SK-MEL-5 (cell line): ENCODE measurements around the gene IQSEC3. TPM values are rescaled to one million over a fixed set of nuclear protein-coding genes. Genes with fewer than 3 reads are reported as not detected.
"Not testable (repeated sequence)": the region's sequence is repeated elsewhere in the genome, so short reads cannot be mapped to it uniquely, and the experiment has no call there.

Experiments
- DNase-seq: peaks from one replicate; pipeline ENCODE4 v3.0.0-alpha.2; 2016; ENCODE audit warnings: low read depth, low spot score
- in situ Hi-C: cut with HindIII; loops from 2 replicates; pipeline ENCODE4 v1.10.0; 2016; ENCODE audit warnings: low sequenced_read_pairs, high pct_unique_total_duplicates, low pct_unique_long_range_greater_than_20kb
- total RNA-seq: library from RNA; depleted of rRNA; stranded (reverse); fragments of >200 nt; shearing (Covaris generic); gene quantifications from 2 replicates; pipeline ENCODE4 v1.2.3, GENCODE V29; 2014

IQSEC3 gene
- total RNA-seq, 1 experiment from 2014 or later: not detected

DNA sequence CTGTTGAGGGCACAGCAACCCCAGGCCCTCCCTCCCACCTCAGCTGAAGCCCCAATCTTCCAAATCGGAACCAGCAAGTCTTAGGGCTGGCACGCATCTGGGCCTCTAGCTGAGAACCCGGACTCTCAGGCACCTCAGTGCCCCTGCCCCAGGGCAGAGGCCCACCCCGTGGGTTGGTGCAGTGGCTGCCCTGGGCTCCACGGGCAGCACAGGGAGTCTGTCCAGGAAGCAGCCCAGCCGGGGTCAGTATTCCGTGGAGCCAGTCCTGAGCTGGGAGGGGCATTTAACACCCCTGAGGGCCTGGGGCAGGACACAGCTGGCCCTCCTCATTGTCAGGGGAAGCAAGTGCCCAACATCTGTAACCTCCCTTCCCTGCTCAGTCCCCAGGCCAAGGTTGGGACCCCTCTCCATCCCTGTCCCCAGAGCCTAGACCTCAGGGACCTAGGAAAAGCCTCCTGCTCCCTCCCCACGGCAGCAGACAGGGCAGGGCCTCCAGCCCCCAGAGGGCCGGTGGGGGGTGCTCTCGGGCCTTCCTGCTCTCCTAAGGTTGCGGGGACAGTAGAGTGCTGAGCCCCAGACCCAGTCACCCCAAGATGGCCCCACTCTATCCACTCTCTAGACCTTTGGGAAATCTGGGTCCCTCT is 110.9 kb downstream of the IQSEC3 start:
- no peak for DNase-seq
- in situ Hi-C loops: no loop called here

DNA sequence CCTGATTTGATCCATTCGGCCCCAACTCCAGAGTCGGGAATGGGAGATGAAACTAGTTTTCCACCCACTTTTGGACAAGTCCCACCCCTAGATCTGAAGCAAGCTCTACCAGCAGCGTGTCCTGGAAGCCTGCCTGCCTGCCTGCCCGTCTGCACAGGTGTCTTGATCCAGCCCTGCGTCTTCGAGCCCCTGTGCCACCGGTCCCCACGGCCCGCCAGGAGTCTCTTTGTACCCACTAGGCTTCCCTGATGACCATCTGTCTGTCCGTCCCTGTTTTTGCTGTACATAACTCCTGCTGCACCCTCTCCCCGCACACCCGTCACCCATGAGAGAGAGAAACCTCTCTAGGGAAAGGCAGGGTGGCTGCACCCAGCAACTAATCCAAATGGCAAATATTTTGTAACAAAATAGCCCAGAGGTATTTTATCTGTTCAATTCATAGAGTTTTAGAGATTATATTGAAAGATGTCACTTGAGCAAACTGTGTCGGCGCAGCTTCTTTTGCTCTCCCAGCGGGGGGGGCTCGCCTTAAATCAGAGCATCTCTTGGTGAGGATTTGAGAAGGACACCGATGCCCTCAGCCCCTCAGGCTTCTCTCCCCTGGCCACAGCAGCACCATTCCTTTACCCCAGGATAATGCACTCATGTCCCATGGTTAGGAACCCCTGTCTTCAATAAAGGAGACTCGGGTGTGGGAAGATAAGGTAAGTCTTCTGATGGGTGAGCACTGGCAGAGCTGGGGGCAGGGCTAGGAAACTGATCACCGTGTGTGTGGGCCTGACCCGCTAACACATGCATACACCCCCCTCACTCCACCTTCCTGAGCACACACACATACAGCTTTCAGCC is 111.6 kb downstream of the IQSEC3 start:
- no peak for DNase-seq
- in situ Hi-C loops: no loop called here

GRCh38 chr12:178829-179109 is 112.2 kb downstream of the IQSEC3 start:
- DNase-seq: no peak
- in situ Hi-C loops: no loop called here

- in situ Hi-C loops: no loop called here
- DNase-seq: no peak
These were observed 112.7 kb downstream of the IQSEC3 start for GRCh38 chr12:179131-179884.

DNA sequence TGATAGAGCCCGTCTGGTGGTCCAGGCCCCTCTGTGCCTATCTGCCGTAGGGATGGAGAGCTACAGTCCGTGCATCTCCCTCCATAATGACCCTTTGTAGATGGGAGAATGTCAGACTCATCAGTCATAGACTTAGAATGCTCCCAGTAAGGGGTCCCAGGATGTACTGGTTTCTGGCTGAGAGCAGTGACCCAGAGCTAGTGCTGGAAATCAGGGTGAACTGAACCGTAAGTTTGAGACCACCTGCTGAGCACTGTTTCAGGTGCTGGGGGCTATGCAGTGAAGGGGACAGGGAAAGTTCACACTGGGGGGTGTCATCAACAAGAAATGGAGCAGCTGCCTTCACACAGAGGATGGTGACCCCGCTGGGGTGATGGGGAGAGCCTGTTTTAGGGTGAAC is 113.3 kb downstream of the IQSEC3 start:
- in situ Hi-C loops: no loop called here

DNA sequence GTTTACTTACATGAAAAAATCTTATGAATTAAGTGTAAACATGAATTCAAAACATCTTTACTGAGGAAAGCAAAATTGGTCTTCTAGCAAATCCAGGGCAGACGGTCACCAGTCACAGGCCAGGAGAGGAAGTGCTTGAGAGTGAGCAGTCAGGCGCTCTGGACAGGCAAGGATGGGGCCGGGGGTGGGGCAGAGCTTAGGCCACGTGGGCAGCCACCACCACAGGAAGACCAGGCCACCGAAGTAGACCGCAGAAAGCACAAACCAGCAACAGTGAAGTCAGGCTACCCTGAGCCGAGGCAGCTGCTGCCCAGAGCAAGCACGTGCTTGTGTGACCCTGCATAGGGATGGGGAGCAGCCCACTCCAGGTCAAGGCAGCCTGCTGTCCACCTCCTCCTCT is 113.9 kb downstream of the IQSEC3 start:
- peak; percentile 31 for DNase-seq
- in situ Hi-C loops: no loop called here

More for the DNA sequence above, 113.3 kb downstream of the IQSEC3 start:
- DNase-seq: no peak

DNA sequence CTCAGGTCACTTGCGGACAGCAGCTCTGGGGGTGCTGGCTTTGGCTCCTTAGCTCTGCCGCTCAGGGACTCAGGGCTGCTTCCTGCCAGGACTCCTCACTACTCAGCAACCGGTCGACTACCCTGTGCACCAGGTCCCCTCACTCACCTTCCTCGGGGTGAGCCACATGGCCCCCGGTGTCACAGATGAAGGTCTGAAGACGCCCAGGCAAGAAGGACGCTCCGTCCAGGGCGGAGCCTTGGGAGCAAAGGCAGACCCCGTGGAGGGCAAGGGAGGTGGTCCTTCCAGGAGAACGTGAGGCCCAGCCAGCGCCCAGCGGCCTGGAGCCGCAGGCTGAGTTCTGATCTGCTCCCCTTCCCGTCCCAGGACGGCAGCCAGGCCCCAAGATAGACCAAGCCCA is 115.4 kb downstream of the IQSEC3 start:
- DNase-seq: no peak
- in situ Hi-C loops: no loop called here

DNA sequence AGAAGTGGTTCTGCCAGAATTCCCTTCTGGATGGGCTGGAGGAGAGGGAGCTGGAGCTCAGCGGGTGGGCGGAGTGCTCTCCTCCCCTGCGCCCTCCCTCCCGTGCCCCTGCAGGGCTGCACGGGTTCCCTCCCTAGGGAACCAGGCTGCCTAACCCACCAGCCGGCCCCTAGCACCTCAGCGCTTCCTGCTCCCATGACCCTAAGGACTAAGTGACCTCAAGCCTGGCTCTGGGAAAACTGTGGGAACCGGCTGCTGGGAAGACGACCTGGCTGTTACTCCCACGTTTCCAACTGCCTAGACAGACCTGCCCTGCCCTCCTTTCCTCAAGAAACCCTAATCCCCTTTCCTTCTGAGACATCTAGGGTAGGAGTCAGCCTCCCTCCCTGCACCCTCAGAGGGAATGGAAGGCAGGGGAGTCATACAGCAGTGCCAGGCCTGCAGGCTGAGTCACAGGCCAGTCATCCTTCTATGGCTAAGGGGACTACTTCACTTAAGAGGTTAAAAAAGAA is 115.9 kb downstream of the IQSEC3 start:
- DNase-seq: no peak
- in situ Hi-C loops: no loop called here

DNA sequence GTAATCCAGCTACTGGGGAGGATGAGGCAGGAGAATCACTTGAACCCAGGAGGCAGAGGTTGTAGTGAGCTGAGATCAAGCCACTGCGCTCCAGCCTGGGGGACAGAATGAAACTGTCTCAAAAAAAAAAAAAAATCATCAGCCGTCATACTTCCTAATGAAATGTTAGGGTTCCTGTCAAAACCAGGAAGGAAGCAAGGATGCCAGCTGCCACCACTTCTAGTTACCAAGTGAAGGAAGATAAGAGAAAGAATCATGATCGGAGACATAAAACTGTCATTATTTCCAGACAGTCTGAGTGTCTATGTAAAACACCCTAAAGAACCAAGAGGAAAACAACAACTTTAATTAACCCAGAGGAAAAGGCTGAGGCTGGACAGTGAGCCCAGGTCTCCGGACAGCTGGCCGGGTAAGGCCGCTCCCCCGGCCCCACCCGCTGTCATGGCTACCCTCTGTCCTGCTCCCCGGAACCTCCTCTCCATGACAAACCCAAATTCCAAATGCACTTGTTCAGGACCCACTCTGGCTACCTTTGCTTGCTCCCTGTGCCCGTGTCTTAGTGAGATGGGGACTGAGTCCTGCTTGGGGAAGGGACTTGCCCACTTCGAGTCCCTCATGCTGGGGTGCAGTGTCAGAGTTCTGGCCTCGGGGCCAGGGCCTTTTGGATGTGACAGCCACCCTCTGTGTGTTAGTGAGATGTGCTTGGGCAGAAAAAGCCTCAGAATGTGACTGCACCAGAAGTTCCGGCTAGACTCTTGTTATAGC is 118.4 kb downstream of the IQSEC3 start:
- in situ Hi-C loops: no loop called here
- no peak for DNase-seq

GRCh38 chr12:185576-185955 is 119.0 kb downstream of the IQSEC3 start:
- no peak for DNase-seq
- in situ Hi-C loops: no loop called here

GRCh38 chr12:186006-186625 is 119.5 kb downstream of the IQSEC3 start:
- in situ Hi-C loops: no loop called here
- no peak for DNase-seq

- DNase-seq, in situ Hi-C loops: not testable (repeated sequence)
These were observed 121.7 kb downstream of the IQSEC3 start for GRCh38 chr12:187986-188909.

DNA sequence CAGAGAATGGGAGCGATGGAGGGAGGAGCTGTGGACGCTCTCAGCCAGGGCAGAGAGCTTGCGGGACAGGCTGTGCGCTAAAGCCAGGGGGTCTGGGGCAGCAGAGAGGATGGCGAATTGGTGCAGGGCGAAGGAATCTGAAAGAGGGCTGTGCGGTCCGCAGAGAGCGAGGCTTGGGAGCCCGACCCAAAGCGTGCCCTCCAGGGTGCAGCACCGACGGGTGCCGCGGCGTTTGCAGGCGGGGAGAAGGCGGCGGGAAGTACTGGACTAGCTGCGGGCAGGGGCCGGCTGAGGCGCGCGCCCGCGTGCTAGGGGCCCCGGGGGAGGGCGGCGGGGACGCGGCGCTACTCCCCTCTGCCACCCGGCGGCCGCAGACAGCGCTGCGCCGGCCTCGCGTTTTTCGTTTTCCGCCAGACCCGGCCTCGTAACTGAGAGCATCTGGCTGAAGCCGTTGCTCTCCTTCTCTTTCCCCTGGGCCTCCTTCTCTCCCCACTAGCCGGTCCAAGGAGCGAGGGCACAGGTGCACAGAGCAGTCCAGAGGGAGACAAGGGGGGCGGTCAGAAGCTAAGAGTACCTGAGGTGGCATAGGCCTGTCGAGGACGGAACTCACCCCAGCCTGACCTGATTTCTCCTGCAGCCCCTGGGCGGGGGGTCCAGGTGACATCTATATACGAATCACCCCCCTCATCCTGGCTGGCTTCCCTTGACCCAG is 122.5 kb downstream of the IQSEC3 start:
- peak; percentile 50 for DNase-seq

GRCh38 chr12:189622-189962 is 123.0 kb downstream of the IQSEC3 start:
- in situ Hi-C loops: no loop called here
- DNase-seq: no peak

More for the DNA sequence above, 122.5 kb downstream of the IQSEC3 start:
- in situ Hi-C loops: no loop called here

DNA sequence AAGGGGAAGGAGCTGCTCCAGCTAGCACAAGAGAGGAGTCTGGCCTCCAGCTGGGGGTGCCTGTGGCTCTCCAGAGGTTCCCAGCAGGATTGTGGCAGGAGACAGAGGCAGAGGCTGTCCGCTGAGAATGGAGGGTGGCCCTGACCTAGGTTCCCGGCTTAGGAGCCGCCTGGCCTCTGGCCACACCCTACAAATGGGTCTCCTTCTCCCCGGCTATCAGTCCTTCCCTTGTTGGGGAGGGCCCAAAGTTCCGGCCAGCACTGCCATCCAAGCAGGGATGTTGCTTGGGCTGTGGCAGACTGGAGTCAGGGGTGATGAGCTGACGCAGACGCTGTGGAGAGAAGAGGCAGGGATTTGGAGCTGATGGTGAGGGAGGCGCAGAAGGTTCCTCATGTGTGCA is 124.3 kb downstream of the IQSEC3 start:
- DNase-seq: no peak
- in situ Hi-C loops: no loop called here

GRCh38 chr12:191541-191940 is 125.0 kb downstream of the IQSEC3 start:
- in situ Hi-C loops: no loop called here
- DNase-seq: no peak
